GM19452 (cell line): ENCODE results near the gene SH3BP5.

Source experiments
- ATAC-seq: cut with Tn5 transposase; IDR thresholded peaks from one replicate; pipeline ENCODE4 v1.9.1; 2021; ENCODE audit not compliant: unreplicated experiment

The SH3BP5 gene

GRCh38 chr3:15256861-15257341 lies 75.5 kb downstream of the SH3BP5 start:
- ATAC-seq = no peak

- ATAC-seq = no peak
Measured at GRCh38 chr3:15255215-15255614, 77.2 kb downstream of the SH3BP5 start.

GRCh38 chr3:15253023-15253697 lies 79.2 kb downstream of the SH3BP5 start:
- no peak for ATAC-seq

GRCh38 chr3:15246186-15246585 lies 86.2 kb downstream of the SH3BP5 start:
- ATAC-seq = no peak

GRCh38 chr3:15243822-15244482 lies 88.4 kb downstream of the SH3BP5 start:
- no peak for ATAC-seq

GRCh38 chr3:15241341-15241740 lies 91.0 kb downstream of the SH3BP5 start:
- no peak for ATAC-seq

GRCh38 chr3:15229262-15229661 lies 103.1 kb downstream of the SH3BP5 start:
- ATAC-seq = no peak

- no peak for ATAC-seq
Measured at GRCh38 chr3:15228147-15228546, 104.2 kb downstream of the SH3BP5 start.

- no peak for ATAC-seq
Measured at GRCh38 chr3:15223685-15224572, 108.5 kb downstream of the SH3BP5 start.

GRCh38 chr3:15221574-15222217 lies 110.7 kb downstream of the SH3BP5 start:
- ATAC-seq = no peak

- no peak for ATAC-seq
Measured at GRCh38 chr3:15220661-15221060, 111.7 kb downstream of the SH3BP5 start.

- no peak for ATAC-seq
Measured at GRCh38 chr3:15220056-15220455, 112.3 kb downstream of the SH3BP5 start.

GRCh38 chr3:15218689-15219088 lies 113.7 kb downstream of the SH3BP5 start:
- ATAC-seq = no peak

- ATAC-seq = no peak
Measured at GRCh38 chr3:15217841-15218267, 114.5 kb downstream of the SH3BP5 start.

- ATAC-seq = no peak
Measured at GRCh38 chr3:15217011-15217671, 115.2 kb downstream of the SH3BP5 start.

GRCh38 chr3:15216501-15216900 lies 115.9 kb downstream of the SH3BP5 start:
- no peak for ATAC-seq

- ATAC-seq = no peak
Measured at GRCh38 chr3:15215996-15216395, 116.4 kb downstream of the SH3BP5 start.

GRCh38 chr3:15214758-15215157 lies 117.6 kb downstream of the SH3BP5 start:
- ATAC-seq = no peak

- ATAC-seq = no peak
Measured at GRCh38 chr3:15211937-15212336, 120.4 kb downstream of the SH3BP5 start.

- no peak for ATAC-seq
Measured at GRCh38 chr3:15207836-15208504, 124.4 kb downstream of the SH3BP5 start.
